HEK293 (cell line): ENCODE measurements around the gene CFAP20.

Experiments used
- PRDM10 ChIP-seq: fragments of 450-650 bp; formaldehyde crosslinking; IDR thresholded peaks from 2 replicates; pipeline ENCODE4 v1.5.1; 2016; ENCODE audit warnings: missing biosample characterization, missing genetic modification characterization
- SP2 ChIP-seq: fragments of 450-650 bp; formaldehyde crosslinking; IDR thresholded peaks from 2 replicates; pipeline ENCODE4 v1.5.1; 2016; ENCODE audit warnings: missing biosample characterization, missing genetic modification characterization
- TCF7L2 ChIP-seq: IDR thresholded peaks from 2 replicates; pipeline ENCODE4 v1.6.1; 2011; ENCODE audit warnings: low read depth, mild to moderate bottlenecking, inconsistent platforms, low read length, moderate library complexity, borderline replicate concordance
- ZBTB44 ChIP-seq: fragments of 450-650 bp; IDR thresholded peaks from 2 replicates; pipeline ENCODE4 v1.5.1; 2018; ENCODE audit warnings: missing biosample characterization, mild to moderate bottlenecking, missing genetic modification characterization
- ZNF701 ChIP-seq: fragments of 450-650 bp; formaldehyde crosslinking; IDR thresholded peaks from 2 replicates; pipeline ENCODE4 v1.5.1; 2016; ENCODE audit warnings: missing biosample characterization, missing genetic modification characterization
- TF ChIP-seq, protein P1 (sequence below): fragments of 450-650 bp; formaldehyde crosslinking; IDR thresholded peaks from 2 replicates; pipeline ENCODE4 v1.5.1; 2016; ENCODE audit warnings: missing biosample characterization, missing genetic modification characterization

GRCh38 chr16:58076514-58076913, 52.7 kb downstream of the CFAP20 start:
- TF ChIP-seq, protein P1, sequence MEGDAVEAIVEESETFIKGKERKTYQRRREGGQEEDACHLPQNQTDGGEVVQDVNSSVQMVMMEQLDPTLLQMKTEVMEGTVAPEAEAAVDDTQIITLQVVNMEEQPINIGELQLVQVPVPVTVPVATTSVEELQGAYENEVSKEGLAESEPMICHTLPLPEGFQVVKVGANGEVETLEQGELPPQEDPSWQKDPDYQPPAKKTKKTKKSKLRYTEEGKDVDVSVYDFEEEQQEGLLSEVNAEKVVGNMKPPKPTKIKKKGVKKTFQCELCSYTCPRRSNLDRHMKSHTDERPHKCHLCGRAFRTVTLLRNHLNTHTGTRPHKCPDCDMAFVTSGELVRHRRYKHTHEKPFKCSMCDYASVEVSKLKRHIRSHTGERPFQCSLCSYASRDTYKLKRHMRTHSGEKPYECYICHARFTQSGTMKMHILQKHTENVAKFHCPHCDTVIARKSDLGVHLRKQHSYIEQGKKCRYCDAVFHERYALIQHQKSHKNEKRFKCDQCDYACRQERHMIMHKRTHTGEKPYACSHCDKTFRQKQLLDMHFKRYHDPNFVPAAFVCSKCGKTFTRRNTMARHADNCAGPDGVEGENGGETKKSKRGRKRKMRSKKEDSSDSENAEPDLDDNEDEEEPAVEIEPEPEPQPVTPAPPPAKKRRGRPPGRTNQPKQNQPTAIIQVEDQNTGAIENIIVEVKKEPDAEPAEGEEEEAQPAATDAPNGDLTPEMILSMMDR (tag by site-specific recombination): no peak
- TF ChIP-seq SP2: no peak
- no peak for TF ChIP-seq TCF7L2
- no peak for TF ChIP-seq ZNF701
- TF ChIP-seq PRDM10 (tag by site-specific recombination): no peak
- TF ChIP-seq ZBTB44 (tag by site-specific recombination): no peak
